ENCODE results near the gene MADD.
"Not testable (repeated sequence)": the region's sequence is repeated elsewhere in the genome, so short reads cannot be mapped to it uniquely, and the experiment has no call there.

The MADD gene

GRCh38 chr11:47325271-47326041, 55.5 kb downstream of the MADD start:
- no peak for DNase-seq (ENCODE audit: low read depth)

- DNase-seq (ENCODE audit: low read depth): no peak
These were observed 56.3 kb downstream of the MADD start for GRCh38 chr11:47326198-47326597.

- no peak for DNase-seq (ENCODE audit: low read depth)
These were observed 57.1 kb downstream of the MADD start for GRCh38 chr11:47327025-47327424.

GRCh38 chr11:47327949-47328348, 58.0 kb downstream of the MADD start:
- DNase-seq (ENCODE audit: low read depth): no peak

- DNase-seq (ENCODE audit: low read depth): no peak
These were observed 58.8 kb downstream of the MADD start for GRCh38 chr11:47328449-47329390.

- no peak for DNase-seq (ENCODE audit: low read depth)
These were observed 59.6 kb downstream of the MADD start for GRCh38 chr11:47329431-47329986.

- no peak for DNase-seq (ENCODE audit: low read depth)
These were observed 60.3 kb downstream of the MADD start for GRCh38 chr11:47329987-47330931.

GRCh38 chr11:47331454-47332302, 61.7 kb downstream of the MADD start:
- no peak for DNase-seq (ENCODE audit: low read depth)

GRCh38 chr11:47332303-47332711, 62.4 kb downstream of the MADD start:
- DNase-seq (ENCODE audit: low read depth): no peak

GRCh38 chr11:47332791-47333525, 63.0 kb downstream of the MADD start:
- no peak for DNase-seq (ENCODE audit: low read depth)

- DNase-seq (ENCODE audit: low read depth): no peak
These were observed 63.6 kb downstream of the MADD start for GRCh38 chr11:47333526-47333845.

GRCh38 chr11:47333886-47334443, 64.0 kb downstream of the MADD start:
- DNase-seq (ENCODE audit: low read depth): no peak

GRCh38 chr11:47334699-47335411, 64.9 kb downstream of the MADD start:
- DNase-seq (ENCODE audit: low read depth): not testable (repeated sequence)

- DNase-seq (ENCODE audit: low read depth): no peak
These were observed 65.8 kb downstream of the MADD start for GRCh38 chr11:47335733-47336132.

GRCh38 chr11:47336595-47336994, 66.7 kb downstream of the MADD start:
- no peak for DNase-seq (ENCODE audit: low read depth)

- DNase-seq (ENCODE audit: low read depth): no peak
These were observed 67.4 kb downstream of the MADD start for GRCh38 chr11:47337229-47337924.

- DNase-seq (ENCODE audit: low read depth): no peak
These were observed 68.7 kb downstream of the MADD start for GRCh38 chr11:47338396-47339241.

- DNase-seq (ENCODE audit: low read depth): no peak
These were observed 70.1 kb downstream of the MADD start for GRCh38 chr11:47340010-47340409.
